Transverse colon (tissue), 4 donors: ENCODE measurements around the gene PPM1H. TPM values are rescaled to one million over a fixed set of nuclear protein-coding genes. Genes with fewer than 3 reads are reported as not detected.
"Not testable (repeated sequence)": the region's sequence is repeated elsewhere in the genome, so short reads cannot be mapped to it uniquely, and the experiment has no call there.

Experiments used
- DNase-seq: peaks from one replicate; pipeline ENCODE4 v3.0.0-alpha.2; 2019
- H3K27ac ChIP-seq, 4 donors: fragments of 200-600 bp; sonication (generic); 2 replicates each; pipeline ENCODE4 v1.5.1; 2016 to 2018; ENCODE audit warnings: inconsistent platforms in 4 of 4
- H3K27me3 ChIP-seq: fragments of 200-600 bp; sonication (generic); 2 replicates; pipeline ENCODE4 v1.5.1; 2017; ENCODE audit warnings: inconsistent platforms
- H3K36me3 ChIP-seq, 4 donors: fragments of 200-600 bp; sonication (generic); 2 replicates each; pipeline ENCODE4 v1.5.1; 2017 to 2019; ENCODE audit warnings: inconsistent platforms in 4 of 4
- H3K4me1 ChIP-seq, 4 donors: fragments of 200-600 bp; sonication (generic); 2 replicates each; pipeline ENCODE4 v1.5.1; 2017 to 2020; ENCODE audit warnings: inconsistent platforms in 4 of 4
- H3K4me3 ChIP-seq, 4 donors: fragments of 200-600 bp; sonication (generic); 1 replicate in 1 of 4; 2 replicates in 3 of 4; pipeline versions ENCODE4 v1.5.1 to v1.6.1; 2017 to 2019; ENCODE audit warnings: inconsistent platforms in 4 of 4
- H3K9me3 ChIP-seq, 2 donors: fragments of 200-600 bp; sonication (generic); 2 replicates each; pipeline ENCODE4 v1.5.1; 2017 to 2019; ENCODE audit warnings: inconsistent platforms in 2 of 2
- EP300 ChIP-seq: sonication (generic); formaldehyde crosslinking; IDR thresholded peaks from one replicate; pipeline ENCODE4 v1.6.1; 2017; ENCODE audit warnings: antibody characterized with exemption, low read depth
- POLR2A ChIP-seq: fragments of 450-650 bp; IDR thresholded peaks from one replicate; pipeline ENCODE4 v1.6.1; 2016; ENCODE audit warnings: antibody characterized with exemption, mild to moderate bottlenecking, moderate library complexity
- POLR2AphosphoS5 ChIP-seq, 3 donors: sonication (generic); formaldehyde crosslinking; IDR thresholded peaks; one replicate each; pipeline ENCODE4 v1.6.1; 2016; ENCODE audit warnings: antibody characterized with exemption in 3 of 3
- WGBS, 2 donors: methylation state at CpG; one replicate each; pipeline ENCODE4 v1.1.5; 2018; ENCODE audit warnings: low coverage in 1 of 2; 5-methylcytosine and 5-hydroxymethylcytosine counted together
- in situ Hi-C, 4 donors: fragments of 200-750 bp; cut with MboI; loops; one replicate each; pipeline versions ENCODE4 v1.15.0 to v1.15.1; 2017; ENCODE audit warnings: low sequenced_read_pairs in 3 of 4, low pct_ligation_motif_present in 1 of 4, low pct_unique_long_range_greater_than_20kb in 1 of 4
- intact Hi-C: fragments of 100-400 bp; cut with DNase I; formaldehyde crosslinking; loops from one replicate; pipeline ENCODE4 v1.15.1; 2023; ENCODE audit warnings: low total_unique reads
- total RNA-seq, 4 donors: library from RNA; depleted of rRNA; stranded (reverse); fragments of >200 nt; gene quantifications; one replicate each; pipeline ENCODE4 v1.1.0, GENCODE V29; 2016
- TF ChIP-seq, protein P1 (sequence below), 5 experiments: fragments of 200-600 bp in 3 of 5; fragments of 450-650 bp in 2 of 5; sonication (generic) in 3 of 5; IDR thresholded peaks; 1 replicate in 2 of 5; 2 replicates in 3 of 5; pipeline ENCODE4 v1.5.1; 2016 to 2017; ENCODE audit warnings: antibody characterized with exemption in 5 of 5, inconsistent platforms in 3 of 5, mild to moderate bottlenecking in 2 of 5, moderate library complexity in 1 of 5

PPM1H gene
- total RNA-seq, 4 donors from 2014 or later: 0.37 to 3.2 (median 2.8) TPM

DNA sequence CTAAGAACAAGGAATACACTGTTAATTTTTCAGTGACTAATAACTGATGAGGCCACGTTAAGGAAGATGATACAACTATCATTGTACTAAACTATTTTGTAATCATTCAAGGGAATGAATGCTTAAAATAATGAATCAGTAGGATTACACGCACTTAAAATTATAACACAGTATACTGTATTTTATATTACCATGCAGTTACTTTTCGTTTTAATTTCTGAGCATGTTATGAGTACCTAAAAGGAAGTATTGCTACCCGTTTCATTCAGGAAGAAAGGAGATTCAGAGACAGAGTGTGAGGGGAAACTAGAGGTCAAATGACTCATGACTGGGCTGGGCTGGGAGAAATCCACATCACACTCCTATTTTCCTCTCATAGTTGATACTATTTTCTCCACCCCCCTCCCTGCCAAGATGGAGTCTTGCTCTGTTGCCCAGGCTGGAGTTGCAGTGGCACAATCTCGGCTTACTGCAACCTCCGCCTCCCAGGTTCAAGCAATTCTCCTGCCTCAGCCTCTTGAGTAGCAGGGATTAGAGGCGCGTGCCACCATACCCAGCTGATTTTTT is 202.0 kb downstream of the PPM1H start:
- no peaks in the 10 kb centered on the region for H3K36me3 ChIP-seq
- H3K4me1 ChIP-seq: peaks cover 6 to 24% (median 19%) of the 10 kb centered on the region in 4 donors
- TF ChIP-seq, protein P1, sequence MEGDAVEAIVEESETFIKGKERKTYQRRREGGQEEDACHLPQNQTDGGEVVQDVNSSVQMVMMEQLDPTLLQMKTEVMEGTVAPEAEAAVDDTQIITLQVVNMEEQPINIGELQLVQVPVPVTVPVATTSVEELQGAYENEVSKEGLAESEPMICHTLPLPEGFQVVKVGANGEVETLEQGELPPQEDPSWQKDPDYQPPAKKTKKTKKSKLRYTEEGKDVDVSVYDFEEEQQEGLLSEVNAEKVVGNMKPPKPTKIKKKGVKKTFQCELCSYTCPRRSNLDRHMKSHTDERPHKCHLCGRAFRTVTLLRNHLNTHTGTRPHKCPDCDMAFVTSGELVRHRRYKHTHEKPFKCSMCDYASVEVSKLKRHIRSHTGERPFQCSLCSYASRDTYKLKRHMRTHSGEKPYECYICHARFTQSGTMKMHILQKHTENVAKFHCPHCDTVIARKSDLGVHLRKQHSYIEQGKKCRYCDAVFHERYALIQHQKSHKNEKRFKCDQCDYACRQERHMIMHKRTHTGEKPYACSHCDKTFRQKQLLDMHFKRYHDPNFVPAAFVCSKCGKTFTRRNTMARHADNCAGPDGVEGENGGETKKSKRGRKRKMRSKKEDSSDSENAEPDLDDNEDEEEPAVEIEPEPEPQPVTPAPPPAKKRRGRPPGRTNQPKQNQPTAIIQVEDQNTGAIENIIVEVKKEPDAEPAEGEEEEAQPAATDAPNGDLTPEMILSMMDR (IDR thresholded peaks at IDR 0.05): no peak
- no peak for TF ChIP-seq POLR2AphosphoS5 (IDR thresholded peaks at IDR 0.05)
- in situ Hi-C loops: no loop called here
- WGBS, 2 donors: 61 to 77% methylated on average over 7 to 8 of the region's 8 CpGs
- no peaks in the 10 kb centered on the region for H3K27me3 ChIP-seq
- no peaks in the 10 kb centered on the region for H3K9me3 ChIP-seq
- intact Hi-C loops: no loop called here
- DNase-seq: no peak
- no peak overlapping the region for H3K27ac ChIP-seq
- no peak overlapping the region for H3K4me3 ChIP-seq

- Histone ChIP-seq H3K4me3 (no peak overlapping the region), H3K27me3 (no peaks in the 10 kb centered on the region), H3K27ac (peak overlapping the region; percentile 21 to 60 (median 57)), H3K9me3 (no peaks in the 10 kb centered on the region), H3K36me3 (no peaks in the 10 kb centered on the region), H3K4me1 (peaks cover 6 to 24% (median 19%) of the 10 kb centered on the region in 4 donors)
- DNase-seq: no peak
- WGBS, 2 donors: 42 to 66% methylated on average over 5 to 11 of the region's 11 CpGs
- TF ChIP-seq POLR2AphosphoS5 (IDR thresholded peaks at IDR 0.05) (no peak), POLR2A (no peak), EP300 (no peak)
- TF ChIP-seq, protein P1 (IDR thresholded peaks at IDR 0.05): no peak
- intact Hi-C loops: no loop called here
- in situ Hi-C loops: no loop called here
These were observed 203.7 kb downstream of the PPM1H start for GRCh38 chr12:62731055-62731820.

DNA sequence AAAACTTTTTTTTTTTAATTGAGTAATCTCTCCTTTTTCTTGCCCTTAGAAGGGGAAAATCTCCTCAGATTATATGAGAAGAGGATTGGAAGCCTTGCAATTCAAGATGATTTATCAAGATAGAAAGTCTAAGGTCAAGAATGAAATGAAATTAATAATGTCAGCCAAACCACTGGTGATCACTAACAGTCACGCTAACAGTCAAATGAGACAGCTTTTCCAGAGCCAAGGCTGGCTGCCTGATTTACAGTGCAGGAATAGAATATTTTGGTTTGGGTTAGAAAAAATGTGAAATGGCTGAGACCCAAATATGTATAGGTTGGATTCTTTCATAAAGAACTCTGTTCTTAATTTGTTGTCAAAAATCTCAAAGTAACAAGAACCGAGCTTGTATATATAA is 204.3 kb downstream of the PPM1H start:
- Histone ChIP-seq H3K27ac (peak overlapping the region; percentile 21 to 60 (median 57)), H3K27me3 (no peaks in the 10 kb centered on the region), H3K4me3 (no peak overlapping the region), H3K4me1 (peaks cover 6 to 24% (median 19%) of the 10 kb centered on the region in 4 donors), H3K9me3 (no peaks in the 10 kb centered on the region), H3K36me3 (no peaks in the 10 kb centered on the region)
- no peak for TF ChIP-seq POLR2AphosphoS5 (IDR thresholded peaks at IDR 0.05)
- no peak for TF ChIP-seq EP300
- TF ChIP-seq POLR2A: no peak
- TF ChIP-seq, protein P1 (IDR thresholded peaks at IDR 0.05): no peak
- WGBS, 2 donors: 74% methylated on average over 2 of the region's 2 CpGs
- intact Hi-C loops (no loop called here), in situ Hi-C loops (no loop called here)
- no peak for DNase-seq

- H3K27me3 ChIP-seq, intact Hi-C loops, H3K9me3 ChIP-seq, in situ Hi-C loops, H3K4me3 ChIP-seq, DNase-seq, H3K36me3 ChIP-seq: not testable (repeated sequence)
- Histone ChIP-seq H3K27ac (peak overlapping the region in 3 of 4 donors; percentile 15 to 60 (median 54)), H3K4me1 (peaks cover 6 to 28% (median 21%) of the 10 kb centered on the region in 4 donors)
- 85 to 93% methylated on average over 6 to 13 of the region's 13 CpGs for WGBS, 2 donors
These were observed 205.1 kb downstream of the PPM1H start for GRCh38 chr12:62729579-62730544.
